ENCODE measurements around the gene ANGEL1.

The ANGEL1 gene

GRCh38 chr14:76806446-76806845, 6.2 kb downstream of the ANGEL1 start:
- TF ChIP-seq CTCF (IDR thresholded peaks at IDR 0.05; ENCODE audit: low read depth, low read length) = no peak

GRCh38 chr14:76793956-76794355, 18.7 kb downstream of the ANGEL1 start:
- TF ChIP-seq CTCF (IDR thresholded peaks at IDR 0.05; ENCODE audit: low read depth, low read length) = no peak
- H3K4me3 ChIP-seq (ENCODE audit: low read depth, low read length) = no peak overlapping the region

More at GRCh38 chr14:76806446-76806845, 6.2 kb downstream of the ANGEL1 start:
- H3K4me3 ChIP-seq (ENCODE audit: low read depth, low read length) = no peak overlapping the region

GRCh38 chr14:76793324-76793723, 19.4 kb downstream of the ANGEL1 start:
- H3K4me3 ChIP-seq (ENCODE audit: low read depth, low read length) = no peak overlapping the region

GRCh38 chr14:76792422-76792821, 20.3 kb downstream of the ANGEL1 start:
- TF ChIP-seq CTCF (IDR thresholded peaks at IDR 0.05; ENCODE audit: low read depth, low read length) = no peak
- no peak overlapping the region for H3K4me3 ChIP-seq (ENCODE audit: low read depth, low read length)

More at GRCh38 chr14:76793324-76793723, 19.4 kb downstream of the ANGEL1 start:
- TF ChIP-seq CTCF (IDR thresholded peaks at IDR 0.05; ENCODE audit: low read depth, low read length) = no peak

GRCh38 chr14:76786601-76787000, 26.1 kb downstream of the ANGEL1 start:
- no peak overlapping the region for H3K4me3 ChIP-seq (ENCODE audit: low read depth, low read length)
- TF ChIP-seq CTCF (IDR thresholded peaks at IDR 0.05; ENCODE audit: low read depth, low read length) = no peak

- peak; percentile 89 for TF ChIP-seq CTCF (IDR thresholded peaks at IDR 0.05; ENCODE audit: low read depth, low read length)
- no peak overlapping the region for H3K4me3 ChIP-seq (ENCODE audit: low read depth, low read length)
Measured at GRCh38 chr14:76784881-76785280, 27.8 kb downstream of the ANGEL1 start.

GRCh38 chr14:76784266-76784874, 28.3 kb downstream of the ANGEL1 start:
- H3K4me3 ChIP-seq (ENCODE audit: low read depth, low read length) = no peak overlapping the region
- no peak for TF ChIP-seq CTCF (IDR thresholded peaks at IDR 0.05; ENCODE audit: low read depth, low read length)

Data from WI38 (cell line).